AG09309 (cell line): ENCODE measurements around the gene KCNQ2.

Source experiments
- DNase-seq: peaks from one replicate; pipeline ENCODE4 v3.0.0-alpha.2; 2010; ENCODE audit warnings: low read depth
- H3K4me3 ChIP-seq: 2 replicates; pipeline ENCODE4 v1.5.1; 2011; ENCODE audit warnings: mild to moderate bottlenecking, low read depth, low read length, moderate library complexity; ENCODE audit not compliant: control insufficient read depth
- CTCF ChIP-seq: IDR thresholded peaks from 2 replicates; pipeline ENCODE4 v1.5.1; 2011; ENCODE audit warnings: mild to moderate bottlenecking, low read depth, low read length, inconsistent platforms; ENCODE audit not compliant: insufficient read depth, control insufficient read depth; ENCODE audit errors: missing control alignments

KCNQ2 gene

GRCh38 chr20:63449025-63449424 lies 23.4 kb downstream of the KCNQ2 start:
- DNase-seq, result no peak
- no peak overlapping the region for H3K4me3 ChIP-seq
- TF ChIP-seq CTCF, result no peak

GRCh38 chr20:63448031-63448430 lies 24.4 kb downstream of the KCNQ2 start:
- no peak for DNase-seq
- no peak for TF ChIP-seq CTCF
- H3K4me3 ChIP-seq, result no peak overlapping the region

GRCh38 chr20:63447320-63447719 lies 25.1 kb downstream of the KCNQ2 start:
- no peak overlapping the region for H3K4me3 ChIP-seq
- DNase-seq, result no peak
- TF ChIP-seq CTCF, result no peak

- H3K4me3 ChIP-seq, result no peak overlapping the region
- TF ChIP-seq CTCF, result no peak
- DNase-seq, result no peak
These were observed 26.0 kb downstream of the KCNQ2 start for GRCh38 chr20:63446216-63447024.

- no peak for TF ChIP-seq CTCF
- DNase-seq, result no peak
- no peak overlapping the region for H3K4me3 ChIP-seq
These were observed 27.2 kb downstream of the KCNQ2 start for GRCh38 chr20:63445075-63445734.

- no peak for DNase-seq
- H3K4me3 ChIP-seq, result no peak overlapping the region
- TF ChIP-seq CTCF, result no peak
These were observed 27.9 kb downstream of the KCNQ2 start for GRCh38 chr20:63444548-63444947.
